Natural killer cell treated with Interleukin-12 subunit alpha and Interleukin-12 subunit beta and Interleukin-15 and Interleukin-18, amount 100 ng/mL, for 72 hours (primary cell): ENCODE measurements around the gene ORMDL3. TPM values are rescaled to one million over a fixed set of nuclear protein-coding genes. Genes with fewer than 3 reads are reported as not detected.

Source experiments
- ATAC-seq, 2 donors: fragments of 150-1000 bp; cut with Tn5 transposase in 1 of 2; sonication (Bioruptor Pico), chemical (Tn5 transposase) in 1 of 2; 2 replicates each; pipeline ENCODE4 v1.10.0; 2021
- DNase-seq: peaks from one replicate; pipeline ENCODE4 v3.0.0; 2022; ENCODE audit warnings: low spot score
- H3K27ac Mint-ChIP-seq, 2 donors: 1 replicate in 1 of 2; 2 replicates in 1 of 2; pipeline ENCODE4 v1.8.0; 2022; ENCODE audit warnings: mixed read lengths in 2 of 2, mild to moderate bottlenecking in 1 of 2, moderate library complexity in 1 of 2
- H3K27me3 Mint-ChIP-seq, 2 donors: 1 replicate in 1 of 2; 2 replicates in 1 of 2; pipeline ENCODE4 v1.8.0; 2022; ENCODE audit warnings: mixed read lengths in 2 of 2
- H3K36me3 Mint-ChIP-seq: one replicate; pipeline ENCODE4 v1.8.0; 2022; ENCODE audit warnings: mixed read lengths
- H3K4me1 Mint-ChIP-seq, 2 donors: 1 replicate in 1 of 2; 2 replicates in 1 of 2; pipeline ENCODE4 v1.8.0; 2022; ENCODE audit warnings: low read depth in 2 of 2, mixed read lengths in 2 of 2, mild to moderate bottlenecking in 1 of 2
- H3K4me3 Mint-ChIP-seq: one replicate; pipeline ENCODE4 v1.8.0; 2022; ENCODE audit warnings: mixed read lengths
- H3K9me3 Mint-ChIP-seq: 2 replicates; pipeline ENCODE4 v1.8.0; 2022; ENCODE audit warnings: mixed read lengths
- total RNA-seq, 2 donors: library from RNA; stranded (reverse); gene quantifications; one replicate each; pipeline ENCODE4 v1.2.3, GENCODE V29; 2022

The ORMDL3 gene
- total RNA-seq, 2 donors from 2014 or later, result 94.2 to 124 TPM

GRCh38 chr17:39925282-39926134 lies 1.9 kb downstream of the ORMDL3 start:
- ATAC-seq (no peak), DNase-seq (no peak)
- Mint-ChIP-seq H3K36me3 (no peaks in the 10 kb centered on the region), H3K27me3 (no peaks in the 10 kb centered on the region), H3K9me3 (no peaks in the 10 kb centered on the region), H3K4me3 (peak overlapping the region; percentile 96), H3K27ac (peak overlapping the region; percentile 90), H3K4me1 (peaks cover 62 to 65% of the 10 kb centered on the region in 2 donors)

GRCh38 chr17:39924691-39925055 lies 2.7 kb downstream of the ORMDL3 start:
- H3K4me3 Mint-ChIP-seq, result peak overlapping the region; percentile 96
- ATAC-seq (no peak), DNase-seq (no peak)
- H3K27ac Mint-ChIP-seq, result peak overlapping the region in 1 of 2 donors; percentile 90
- no peaks in the 10 kb centered on the region for H3K9me3 Mint-ChIP-seq
- H3K36me3 Mint-ChIP-seq, result no peaks in the 10 kb centered on the region
- H3K4me1 Mint-ChIP-seq, result peaks cover 66 to 71% of the 10 kb centered on the region in 2 donors
- H3K27me3 Mint-ChIP-seq, result no peaks in the 10 kb centered on the region

- Mint-ChIP-seq H3K27ac (peak overlapping the region in 1 of 2 donors; percentile 90), H3K4me3 (peak overlapping the region; percentile 96), H3K27me3 (no peaks in the 10 kb centered on the region), H3K36me3 (no peaks in the 10 kb centered on the region), H3K9me3 (no peaks in the 10 kb centered on the region), H3K4me1 (peaks cover 64 to 68% of the 10 kb centered on the region in 2 donors)
- no peak for ATAC-seq
- DNase-seq, result no peak
Measured at GRCh38 chr17:39923836-39924690, 3.3 kb downstream of the ORMDL3 start.

- Mint-ChIP-seq H3K9me3 (no peaks in the 10 kb centered on the region), H3K4me3 (no peak overlapping the region), H3K36me3 (no peaks in the 10 kb centered on the region), H3K4me1 (peaks cover 61 to 75% of the 10 kb centered on the region in 2 donors), H3K27me3 (no peaks in the 10 kb centered on the region), H3K27ac (peak overlapping the region; percentile 39 to 91)
- DNase-seq (no peak), ATAC-seq (no peak)
Measured at GRCh38 chr17:39923230-39923629, 4.2 kb downstream of the ORMDL3 start.

- Mint-ChIP-seq H3K27ac (peak overlapping the region; percentile 84 to 91), H3K4me1 (peaks cover 61 to 76% of the 10 kb centered on the region in 2 donors), H3K36me3 (peaks cover 6% of the 10 kb centered on the region), H3K9me3 (no peaks in the 10 kb centered on the region), H3K27me3 (no peaks in the 10 kb centered on the region), H3K4me3 (peak overlapping the region; percentile 56)
- no peak for ATAC-seq
- no peak for DNase-seq
Measured at GRCh38 chr17:39922006-39922405, 5.4 kb downstream of the ORMDL3 start.

- Mint-ChIP-seq H3K4me3 (peak overlapping the region; percentile 56), H3K36me3 (peaks cover 8% of the 10 kb centered on the region), H3K27ac (peak overlapping the region; percentile 84 to 91), H3K4me1 (peaks cover 66 to 76% of the 10 kb centered on the region in 2 donors), H3K9me3 (no peaks in the 10 kb centered on the region), H3K27me3 (no peaks in the 10 kb centered on the region)
- DNase-seq (no peak), ATAC-seq (peak; percentile 56 to 62)
Measured at GRCh38 chr17:39921323-39921722, 6.1 kb downstream of the ORMDL3 start.

- DNase-seq (peak; percentile 79), ATAC-seq (peak; percentile 81 to 87)
- H3K4me1 Mint-ChIP-seq, result peaks cover 60 to 70% of the 10 kb centered on the region in 2 donors
- peak overlapping the region; percentile 56 for H3K4me3 Mint-ChIP-seq
- peak overlapping the region; percentile 84 to 91 for H3K27ac Mint-ChIP-seq
- H3K9me3 Mint-ChIP-seq, result no peaks in the 10 kb centered on the region
- H3K36me3 Mint-ChIP-seq, result peaks cover 8% of the 10 kb centered on the region
- no peaks in the 10 kb centered on the region for H3K27me3 Mint-ChIP-seq
Measured at GRCh38 chr17:39920218-39921210, 6.9 kb downstream of the ORMDL3 start.

- Mint-ChIP-seq H3K9me3 (no peaks in the 10 kb centered on the region), H3K4me1 (peaks cover 53 to 56% of the 10 kb centered on the region in 2 donors), H3K27me3 (no peaks in the 10 kb centered on the region), H3K4me3 (no peak overlapping the region), H3K27ac (peak overlapping the region in 1 of 2 donors; percentile 70), H3K36me3 (peaks cover 8% of the 10 kb centered on the region)
- DNase-seq (no peak), ATAC-seq (no peak)
Measured at GRCh38 chr17:39919087-39919683, 8.2 kb downstream of the ORMDL3 start.

GRCh38 chr17:39916918-39917317 lies 10.5 kb downstream of the ORMDL3 start:
- ATAC-seq, result no peak
- peak overlapping the region; percentile 11 for H3K4me3 Mint-ChIP-seq
- H3K36me3 Mint-ChIP-seq, result peaks cover 15% of the 10 kb centered on the region
- no peaks in the 10 kb centered on the region for H3K9me3 Mint-ChIP-seq
- H3K4me1 Mint-ChIP-seq, result peaks cover 44 to 49% of the 10 kb centered on the region in 2 donors
- H3K27ac Mint-ChIP-seq, result peak overlapping the region; percentile 70 to 83
- H3K27me3 Mint-ChIP-seq, result no peaks in the 10 kb centered on the region
- DNase-seq, result no peak

GRCh38 chr17:39915559-39915958 lies 11.8 kb downstream of the ORMDL3 start:
- no peaks in the 10 kb centered on the region for H3K27me3 Mint-ChIP-seq

GRCh38 chr17:39913989-39914388 lies 13.4 kb downstream of the ORMDL3 start:
- DNase-seq (no peak), ATAC-seq (no peak)
- no peaks in the 10 kb centered on the region for H3K9me3 Mint-ChIP-seq
- no peaks in the 10 kb centered on the region for H3K27me3 Mint-ChIP-seq
- peaks cover 15% of the 10 kb centered on the region for H3K36me3 Mint-ChIP-seq
- no peak overlapping the region for H3K4me3 Mint-ChIP-seq
- peak overlapping the region; percentile 40 to 66 for H3K27ac Mint-ChIP-seq
- peaks cover 27 to 32% of the 10 kb centered on the region in 2 donors for H3K4me1 Mint-ChIP-seq

More at GRCh38 chr17:39915559-39915958, 11.8 kb downstream of the ORMDL3 start:
- H3K4me3 Mint-ChIP-seq, result peak overlapping the region; percentile 68
- peak overlapping the region; percentile 48 to 83 for H3K27ac Mint-ChIP-seq
- ATAC-seq (peak in 1 of 2 donors; percentile 85), DNase-seq (no peak)
- H3K4me1 Mint-ChIP-seq, result peaks cover 36 to 37% of the 10 kb centered on the region in 2 donors
- H3K36me3 Mint-ChIP-seq, result peaks cover 15% of the 10 kb centered on the region
- no peaks in the 10 kb centered on the region for H3K9me3 Mint-ChIP-seq

- no peak for ATAC-seq
- Mint-ChIP-seq H3K9me3 (no peaks in the 10 kb centered on the region), H3K27ac (peak overlapping the region in 1 of 2 donors; percentile 21), H3K36me3 (peaks cover 12% of the 10 kb centered on the region), H3K27me3 (no peaks in the 10 kb centered on the region), H3K4me1 (peaks cover 11 to 23% of the 10 kb centered on the region in 2 donors), H3K4me3 (no peak overlapping the region)
- DNase-seq, result no peak
Measured at GRCh38 chr17:39908789-39909352, 18.5 kb downstream of the ORMDL3 start.
